H1 (cell line): ENCODE measurements around the gene STAMBP. TPM values are rescaled to one million over a fixed set of nuclear protein-coding genes. Genes with fewer than 3 reads are reported as not detected.

ENCODE experiments used
- BACH1 ChIP-seq: IDR thresholded peaks from 2 replicates; pipeline ENCODE4 v1.6.1; 2012; ENCODE audit warnings: low read length, improper control_type of control experiment
- CTBP2 ChIP-seq: IDR thresholded peaks from 2 replicates; pipeline ENCODE4 v1.7.0; 2011; ENCODE audit warnings: borderline replicate concordance, mild to moderate bottlenecking, moderate library complexity, mixed read lengths, low read length; ENCODE audit not compliant: insufficient read depth, insufficient read length
- FOSL1 ChIP-seq: IDR thresholded peaks from 2 replicates; pipeline ENCODE4 v1.6.1; 2011; ENCODE audit warnings: mild to moderate bottlenecking, low read depth, low read length, moderate library complexity; ENCODE audit not compliant: insufficient read depth
- JUN ChIP-seq: IDR thresholded peaks from 2 replicates; pipeline ENCODE4 v1.6.1; 2011; ENCODE audit warnings: low read depth, mild to moderate bottlenecking, improper control_type of control experiment, low read length
- POU5F1 ChIP-seq: IDR thresholded peaks from 2 replicates; pipeline ENCODE4 v1.6.1; 2011; ENCODE audit warnings: low read depth, mild to moderate bottlenecking, low read length, moderate library complexity
- SP2 ChIP-seq: IDR thresholded peaks from 2 replicates; pipeline ENCODE4 v1.6.1; 2012; ENCODE audit warnings: mild to moderate bottlenecking, low read length, inconsistent platforms
- polyA plus RNA-seq, 7 experiments: library from polyadenylated mRNA; depleted of rRNA in 3 of 7; stranded (reverse) in 5 of 7; unstranded in 2 of 7; fragments of >200 nt in 5 of 7; fragments of 200-250 nt in 2 of 7; gene quantifications; 1 replicate in 5 of 7; 2 replicates in 1 of 7; 4 replicates in 1 of 7; pipeline versions ENCODE4 v1.2.1 to v1.2.3, GENCODE V29; 2011 to 2013; ENCODE audit warnings: missing spikeins in 2 of 7, mixed read lengths in 2 of 7
- total RNA-seq: library from RNA; stranded (reverse); fragmentation: NEBNext Ultra II Directional; extraction: Animal tissue kit (Norgen Biotek cat#: 25700); gene quantifications from 2 replicates; pipeline ENCODE4 v1.2.1, GENCODE V29; 2021

Gene STAMBP
- total and polyA plus RNA-seq, 2 of the 8 experiments (the other 6 are each of a cell fraction or from before 2014, with no cell fraction given) = 35.8 to 49.7 TPM

GRCh38 chr2:73844087-73844486 is 15.3 kb downstream of the STAMBP start (continued):
- no peak for TF ChIP-seq JUN
- no peak for TF ChIP-seq BACH1
- TF ChIP-seq FOSL1 = no peak
- no peak for TF ChIP-seq SP2
- no peak for TF ChIP-seq CTBP2
- TF ChIP-seq POU5F1 = no peak
